Erythroblast (primary cell): ENCODE measurements around the gene ZNRF1.

Experiments
- GATA1 ChIP-seq: IDR thresholded peaks from 2 replicates; pipeline ENCODE4 v1.6.1; 2011; ENCODE audit warnings: low read depth, mild to moderate bottlenecking, control low read depth, low read length, moderate library complexity
- POLR2A ChIP-seq: IDR thresholded peaks from 2 replicates; pipeline ENCODE4 v1.6.1; 2011; ENCODE audit warnings: mild to moderate bottlenecking, low read length

DNA sequence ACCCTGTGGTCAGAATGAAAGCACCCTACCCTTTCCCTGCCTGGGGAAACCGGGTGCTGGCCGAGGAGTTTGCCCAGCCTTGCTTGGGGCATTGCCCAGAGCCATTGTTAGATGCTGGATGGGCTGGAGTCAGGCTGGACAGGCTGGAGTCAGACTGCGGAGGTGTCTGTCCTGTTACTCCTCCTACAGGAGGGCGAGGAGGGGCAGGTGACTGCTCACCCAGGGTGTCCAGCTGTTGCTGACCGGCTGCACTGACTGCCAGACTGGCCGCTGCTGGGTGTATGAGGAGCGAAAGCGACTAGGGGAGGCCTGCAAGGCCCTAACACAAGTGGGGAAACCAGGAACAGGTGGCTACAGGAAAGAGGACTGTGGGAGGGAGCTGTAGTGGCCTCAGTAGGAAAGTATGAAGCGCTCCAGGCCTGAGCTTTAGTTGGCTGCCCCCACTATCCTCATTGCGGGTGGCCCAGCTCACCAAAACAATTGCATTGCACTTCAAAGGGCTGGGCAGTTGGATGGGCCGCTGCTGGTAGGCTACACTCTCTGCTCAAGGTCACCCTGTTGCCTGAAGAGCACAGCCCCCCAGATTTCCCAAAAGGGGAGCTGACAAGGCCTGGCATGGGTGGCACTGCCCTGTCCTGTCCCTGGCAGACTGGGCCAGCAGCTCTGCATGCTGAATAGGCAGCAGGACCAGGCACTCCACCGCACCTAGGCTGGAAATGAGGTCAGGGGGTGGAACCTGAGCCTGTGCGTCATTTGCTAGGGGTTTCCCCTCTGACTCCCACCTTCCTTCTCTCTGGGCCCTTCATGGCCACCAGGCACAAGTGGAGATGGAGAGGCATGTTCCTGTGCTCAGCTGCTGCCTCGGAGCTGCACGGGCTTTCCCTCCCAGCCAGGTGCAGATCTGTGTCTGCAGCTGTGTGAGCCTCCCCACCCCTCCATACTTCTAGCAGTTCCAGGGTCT is 99.4 kb downstream of the ZNRF1 start:
- TF ChIP-seq POLR2A (no peak), GATA1 (no peak)
